HCT116 (cell line): Measurements from ENCODE around the gene CENPB. TPM values are rescaled to one million over a fixed set of nuclear protein-coding genes. Genes with fewer than 3 reads are reported as not detected.

Source experiments
- ATAC-seq: fragments of 200-7000 bp; cut with Tn5 transposase; 2 replicates; pipeline ENCODE4 v1.9.1; 2020; ENCODE audit warnings: mild to moderate bottlenecking, moderate library complexity
- BruUV-seq: library from RNA; stranded (reverse); fragments of 400-500 nt; replicated peaks from 2 replicates; lab custom pipeline; 2021; lab: Mats Ljungman, UMichigan
- CTCF ChIA-PET: fragments of 300-600 bp; sonication (Branson Sonifier 250); formaldehyde crosslinking; loops from one replicate; lab custom pipeline; 2021; ENCODE audit warnings: antibody characterized with exemption; lab: Charles Lee
- POLR2A ChIA-PET: fragments of 300-600, 350-600 bp; sonication (Branson Sonifier 250); formaldehyde crosslinking; loops from one replicate; lab custom pipeline; 2021; ENCODE audit warnings: antibody characterized with exemption; lab: Charles Lee
- RAD21 ChIA-PET, 2 experiments: fragments of 300-600 bp; sonication (Branson Sonifier 250); formaldehyde crosslinking; loops; one replicate each; lab custom pipeline; 2023; ENCODE audit warnings: low total read pairs in 2 of 2; ENCODE audit not compliant: uncharacterized antibody in 2 of 2, unreplicated experiment in 2 of 2, low non-redundant PET in 1 of 2; lab: Charles Lee
- DNase-seq: peaks from one replicate; pipeline ENCODE4 v3.0.0-alpha.2; 2010; ENCODE audit warnings: low read depth, low spot score
- H2AFZ ChIP-seq: fragments of 200-600 bp; shearing (Covaris generic), sonication (generic); 2 replicates; pipeline ENCODE4 v1.6.1; 2017; ENCODE audit warnings: low read depth, mixed run types, mixed read lengths, antibody characterized with exemption, low read length; ENCODE audit not compliant: poor library complexity, severe bottlenecking
- H3K27ac ChIP-seq: 2 replicates; pipeline ENCODE4 v1.5.1; 2012; ENCODE audit warnings: low read depth, low read length
- H3K27me3 ChIP-seq: fragments of 200-600 bp; sonication (generic); 2 replicates; pipeline ENCODE4 v1.6.1; 2016; ENCODE audit warnings: mixed run types, low read length, mixed read lengths; ENCODE audit not compliant: insufficient read depth
- H3K36me3 ChIP-seq, 2 experiments: fragments of 200-500 bp in 1 of 2; fragments of 200-600 bp in 1 of 2; sonication (Bioruptor generic) in 1 of 2; sonication (generic) in 1 of 2; 2 replicates each; pipeline versions ENCODE4 v1.5.1 to v1.6.1; 2014 to 2016; ENCODE audit warnings: low read length in 2 of 2, inconsistent platforms in 1 of 2, mixed read lengths in 1 of 2, mixed run types in 1 of 2; ENCODE audit not compliant: insufficient read depth in 2 of 2, control insufficient read depth in 1 of 2
- H3K4me1 ChIP-seq, 2 experiments: fragments of 200-600 bp in 1 of 2; sonication (generic) in 1 of 2; 2 replicates each; pipeline versions ENCODE4 v1.5.1 to v1.6.1; 2012 to 2017; ENCODE audit warnings: low read length in 2 of 2, inconsistent platforms in 1 of 2, mild to moderate bottlenecking in 1 of 2, mixed read lengths in 1 of 2, mixed run types in 1 of 2, moderate library complexity in 1 of 2; ENCODE audit not compliant: insufficient read depth in 2 of 2, control insufficient read depth in 1 of 2
- H3K4me2 ChIP-seq: fragments of 200-600 bp; sonication (generic); 2 replicates; pipeline ENCODE4 v1.6.1; 2017; ENCODE audit warnings: mixed run types, low read length, mixed read lengths
- H3K4me3 ChIP-seq, 2 experiments: fragments of 200-600 bp in 1 of 2; sonication (generic) in 1 of 2; replicated peaks in 1 of 2; 2 replicates each; pipeline ENCODE4 v1.5.1; 2011 to 2016; ENCODE audit warnings: low read length in 2 of 2, control low read depth in 1 of 2, low read depth in 1 of 2, mild to moderate bottlenecking in 1 of 2, mixed read lengths in 1 of 2, mixed run types in 1 of 2
- H3K79me2 ChIP-seq: fragments of 200-600 bp; sonication (generic); 2 replicates; pipeline ENCODE4 v1.6.1; 2017; ENCODE audit warnings: mild to moderate bottlenecking, mixed run types, low read length, moderate library complexity, mixed read lengths; ENCODE audit not compliant: insufficient read depth
- H3K9ac ChIP-seq: fragments of 200-600 bp; sonication (generic); 2 replicates; pipeline ENCODE4 v1.6.1; 2016; ENCODE audit warnings: low read length, mixed read lengths
- H3K9me2 ChIP-seq: fragments of 200-600 bp; sonication (generic), shearing (Covaris generic); 2 replicates; pipeline ENCODE4 v1.6.1; 2017; ENCODE audit warnings: mixed run types, mild to moderate bottlenecking, moderate library complexity; ENCODE audit not compliant: insufficient read depth
- H3K9me3 ChIP-seq, 2 experiments: fragments of 200-500 bp in 1 of 2; fragments of 200-600 bp in 1 of 2; sonication (Bioruptor generic) in 1 of 2; sonication (generic) in 1 of 2; 2 replicates each; pipeline ENCODE4 v1.6.1; 2014 to 2017; ENCODE audit warnings: low read length in 2 of 2, mixed read lengths in 2 of 2, inconsistent platforms in 1 of 2, low read depth in 1 of 2, mild to moderate bottlenecking in 1 of 2, mixed run types in 1 of 2, moderate library complexity in 1 of 2; ENCODE audit not compliant: control insufficient read depth in 1 of 2, insufficient read depth in 1 of 2
- H4K20me1 ChIP-seq: fragments of 200-600 bp; sonication (generic), shearing (Covaris generic); 2 replicates; pipeline ENCODE4 v1.6.1; 2017; ENCODE audit warnings: mixed run types, mild to moderate bottlenecking, moderate library complexity; ENCODE audit not compliant: insufficient read depth
- CBX3 ChIP-seq: IDR thresholded peaks from 2 replicates; pipeline ENCODE4 v1.6.1; 2012; ENCODE audit warnings: low read depth
- ELF1 ChIP-seq: IDR thresholded peaks from 2 replicates; pipeline ENCODE4 v1.6.1; 2012; ENCODE audit warnings: low read depth, borderline replicate concordance
- EZH2 ChIP-seq: fragments of 200-600 bp; sonication (generic); IDR thresholded peaks from 2 replicates; pipeline ENCODE4 v1.6.1; 2017; ENCODE audit warnings: antibody characterized with exemption, mixed run types
- EZH2phosphoT487 ChIP-seq: fragments of 200-600 bp; IDR thresholded peaks from 2 replicates; pipeline ENCODE4 v1.6.1; 2018; ENCODE audit warnings: antibody characterized with exemption, borderline replicate concordance
- FOSL1 ChIP-seq: IDR thresholded peaks from 2 replicates; pipeline ENCODE4 v1.6.1; 2012; ENCODE audit warnings: low read depth
- JUND ChIP-seq: IDR thresholded peaks from 2 replicates; pipeline ENCODE4 v1.6.1; 2012
- SIN3A ChIP-seq: IDR thresholded peaks from 2 replicates; pipeline ENCODE4 v1.6.1; 2012; ENCODE audit warnings: low read depth
- SP1 ChIP-seq: IDR thresholded peaks from 2 replicates; pipeline ENCODE4 v1.6.1; 2012; ENCODE audit warnings: low read depth
- SRF ChIP-seq: IDR thresholded peaks from 2 replicates; pipeline ENCODE4 v1.6.1; 2012; ENCODE audit warnings: low read depth
- TCF7L2 ChIP-seq: IDR thresholded peaks from 2 replicates; pipeline ENCODE4 v1.7.0; 2011; ENCODE audit warnings: borderline replicate concordance, inconsistent platforms; ENCODE audit not compliant: insufficient read depth, insufficient read length; ENCODE audit errors: extremely low read depth
- intact Hi-C: fragments of 100-400 bp; cut with micrococcal nuclease; formaldehyde crosslinking; loops from 2 replicates; pipeline ENCODE4 v1.10.0; 2022
- total RNA-seq: library from RNA; stranded (reverse); gene quantifications from one replicate; pipeline ENCODE4 v1.2.1, GENCODE V29; 2021; ENCODE audit not compliant: unreplicated experiment
- TF ChIP-seq, protein P1 (sequence below): IDR thresholded peaks from 2 replicates; pipeline ENCODE4 v1.6.1; 2012

The CENPB gene
- total RNA-seq, 1 experiment from 2014 or later, result 67.2 TPM

DNA sequence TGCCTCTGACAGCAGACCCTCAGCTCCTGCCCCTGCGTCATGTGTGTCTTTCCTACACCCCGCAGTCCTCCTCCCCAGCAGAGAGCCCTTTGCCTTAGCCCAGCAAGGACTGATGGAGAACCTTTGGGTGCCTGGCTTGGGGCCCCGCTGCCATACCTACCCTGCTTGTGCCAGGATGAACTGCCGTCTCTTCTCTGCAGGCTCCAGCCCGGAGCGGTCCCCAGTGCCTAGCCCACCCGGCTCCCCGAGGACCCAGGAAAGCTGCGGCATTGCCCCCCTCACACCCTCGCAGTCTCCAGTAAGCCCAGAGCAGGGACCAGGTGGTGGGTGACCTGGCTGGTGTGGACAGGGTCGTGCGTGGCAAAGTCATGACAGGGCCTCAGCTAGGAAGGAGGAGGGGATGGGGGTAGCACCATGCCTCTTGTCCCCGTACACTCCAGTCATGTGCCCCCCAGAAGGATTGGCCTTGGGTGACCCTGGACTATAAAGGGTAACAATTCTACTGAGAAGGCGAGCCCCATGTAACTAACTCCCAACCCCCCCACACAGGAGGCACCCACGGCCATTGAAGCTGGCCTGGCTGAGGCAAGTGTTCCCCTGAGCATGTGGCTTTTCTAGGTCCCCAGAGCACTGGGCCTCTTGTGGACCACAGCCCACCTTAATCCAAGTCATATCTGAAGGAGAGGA lies 45.8 kb downstream of the CENPB start:
- no peak overlapping the region for H2AFZ ChIP-seq
- H3K9me3 ChIP-seq, result no peaks in the 10 kb centered on the region
- TF ChIP-seq ELF1, result no peak
- no peaks in the 10 kb centered on the region for H3K27me3 ChIP-seq
- H3K4me3 ChIP-seq, result no peak overlapping the region
- H3K4me1 ChIP-seq, result peaks cover 9 to 18% of the 10 kb centered on the region in 2 experiments
- CTCF ChIA-PET, result interaction anchor here (0.9 kb wide), 1 partner anchor 30 kb away, joined by 4 read pairs; no protein-coding TSS in a partner anchor
- RAD21 ChIA-PET, result no interaction called here
- BruUV-seq, result no TSS peak
- no peak overlapping the region for H3K4me2 ChIP-seq
- POLR2A ChIA-PET, result interaction anchor here (0.6 kb wide), 1 partner anchor 573 kb away, joined by 3 read pairs; no protein-coding TSS in a partner anchor
- no peak overlapping the region for H3K9ac ChIP-seq
- no peaks in the 10 kb centered on the region for H3K79me2 ChIP-seq
- intact Hi-C loops, result no loop called here
- DNase-seq (no peak), ATAC-seq (no peak)
- no peak overlapping the region for H3K27ac ChIP-seq
- no peaks in the 10 kb centered on the region for H3K9me2 ChIP-seq
- H3K36me3 ChIP-seq, result no peaks in the 10 kb centered on the region
- H4K20me1 ChIP-seq, result no peaks in the 10 kb centered on the region

DNA sequence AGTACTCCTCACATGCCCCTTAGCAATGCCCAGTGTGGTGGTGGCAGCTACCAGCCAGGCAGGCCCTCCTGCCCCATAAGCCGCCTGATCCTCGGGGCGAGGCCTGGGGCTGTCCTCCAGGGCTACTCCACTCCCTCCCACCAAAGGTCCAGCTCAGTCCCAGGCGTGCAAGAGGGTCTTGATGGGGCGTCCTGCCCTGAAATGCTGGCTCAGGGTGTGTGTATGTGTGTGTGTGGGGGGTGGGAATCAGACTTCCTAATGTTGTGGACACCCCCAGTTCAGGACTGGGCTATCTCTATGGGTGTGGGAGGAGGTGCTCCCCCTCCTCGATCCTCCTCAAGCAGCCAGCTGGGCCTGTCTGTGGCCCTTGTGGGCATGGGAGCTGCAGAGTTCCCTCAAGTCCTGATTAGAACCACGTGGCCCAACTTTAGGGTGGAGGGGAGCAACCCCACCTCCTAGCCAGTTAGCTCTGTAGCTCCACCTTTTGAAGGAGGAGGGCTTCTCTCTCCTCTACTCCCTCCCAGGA lies 46.6 kb downstream of the CENPB start:
- Histone ChIP-seq H3K27ac (no peak overlapping the region), H3K4me2 (no peak overlapping the region), H3K4me3 (no peak overlapping the region), H3K9ac (no peak overlapping the region), H4K20me1 (no peaks in the 10 kb centered on the region), H2AFZ (no peak overlapping the region), H3K9me2 (no peaks in the 10 kb centered on the region), H3K36me3 (no peaks in the 10 kb centered on the region), H3K27me3 (no peaks in the 10 kb centered on the region), H3K79me2 (no peaks in the 10 kb centered on the region), H3K4me1 (peaks cover 7 to 12% of the 10 kb centered on the region in 2 experiments), H3K9me3 (no peaks in the 10 kb centered on the region)
- ATAC-seq, result 0 out of 2 replicates have a peak, but pooled peaks have one; percentile 5
- RAD21 ChIA-PET, result no interaction called here
- no TSS peak for BruUV-seq
- intact Hi-C loops, result no loop called here
- CTCF ChIA-PET, result no interaction called here
- DNase-seq, result no peak
- TF ChIP-seq, protein P1, sequence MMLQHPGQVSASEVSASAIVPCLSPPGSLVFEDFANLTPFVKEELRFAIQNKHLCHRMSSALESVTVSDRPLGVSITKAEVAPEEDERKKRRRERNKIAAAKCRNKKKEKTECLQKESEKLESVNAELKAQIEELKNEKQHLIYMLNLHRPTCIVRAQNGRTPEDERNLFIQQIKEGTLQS, result no peak
- TF ChIP-seq ELF1, result no peak
- TF ChIP-seq EZH2, result no peak
- TF ChIP-seq TCF7L2, result no peak
- no peak for TF ChIP-seq EZH2phosphoT487
- TF ChIP-seq SRF, result no peak
- TF ChIP-seq FOSL1, result no peak
- no peak for TF ChIP-seq JUND
- TF ChIP-seq SIN3A, result no peak
- no peak for TF ChIP-seq SP1
- TF ChIP-seq CBX3, result no peak
- POLR2A ChIA-PET, result interaction anchor here (0.6 kb wide), 1 partner anchor 572 kb away, joined by 3 read pairs; no protein-coding TSS in a partner anchor
